Ishikawa (cell line): ENCODE measurements around the gene NBEAL2.

Source experiments
- CEBPB ChIP-seq: IDR thresholded peaks from 2 replicates; pipeline ENCODE4 v1.6.1; 2012
- CREB1 ChIP-seq: IDR thresholded peaks from 2 replicates; pipeline ENCODE4 v1.6.1; 2012; ENCODE audit warnings: low read depth
- EGR1 ChIP-seq: IDR thresholded peaks from 2 replicates; pipeline ENCODE4 v1.6.1; 2012
- EP300 ChIP-seq: IDR thresholded peaks from 2 replicates; pipeline ENCODE4 v1.6.1; 2012; ENCODE audit warnings: borderline replicate concordance
- FOXM1 ChIP-seq: IDR thresholded peaks from 2 replicates; pipeline ENCODE4 v1.6.1; 2012; ENCODE audit warnings: low read depth, borderline replicate concordance
- MAX ChIP-seq: IDR thresholded peaks from 2 replicates; pipeline ENCODE4 v1.6.1; 2012
- NFIC ChIP-seq: IDR thresholded peaks from 2 replicates; pipeline ENCODE4 v1.6.1; 2012
- RAD21 ChIP-seq: IDR thresholded peaks from 2 replicates; pipeline ENCODE4 v1.6.1; 2012; ENCODE audit warnings: low read depth
- REST ChIP-seq: IDR thresholded peaks from 2 replicates; pipeline ENCODE4 v1.6.1; 2012; ENCODE audit warnings: low read depth, mild to moderate bottlenecking
- TAF1 ChIP-seq: IDR thresholded peaks from 2 replicates; pipeline ENCODE4 v1.6.1; 2012; ENCODE audit warnings: low read depth, mild to moderate bottlenecking
- TCF12 ChIP-seq: IDR thresholded peaks from 2 replicates; pipeline ENCODE4 v1.6.1; 2012; ENCODE audit warnings: low read depth
- TEAD4 ChIP-seq: IDR thresholded peaks from 2 replicates; pipeline ENCODE4 v1.6.1; 2012
- USF1 ChIP-seq: IDR thresholded peaks from 2 replicates; pipeline ENCODE4 v1.6.1; 2012
- YY1 ChIP-seq: IDR thresholded peaks from 2 replicates; pipeline ENCODE4 v1.6.1; 2012; ENCODE audit warnings: low read depth
- ZBTB7A ChIP-seq: IDR thresholded peaks from 2 replicates; pipeline ENCODE4 v1.6.1; 2012; ENCODE audit warnings: low read depth

NBEAL2 gene

GRCh38 chr3:46978985-46979944 lies at the start of gene NBEAL2:
TSS of gene NBEAL2 (plus strand) at chr3:46979666. CDS start at chr3:46979862, 196 bp downstream.
- peak; percentile 42; the same call in 1 of the 2 replicates for TF ChIP-seq TAF1
- 0 out of 2 replicates have a peak, but pooled peaks have one; percentile 21 for TF ChIP-seq TEAD4
- no peak for TF ChIP-seq RAD21
- TF ChIP-seq TCF12 = peak; percentile 21; the same call in 1 of the 2 replicates
- peak; percentile 89; the same call in 1 of the 2 replicates for TF ChIP-seq ZBTB7A
- peak; percentile 40; the same call in 1 of the 2 replicates for TF ChIP-seq YY1
- no peak for TF ChIP-seq CREB1
- peak; percentile 30 for TF ChIP-seq MAX

GRCh38 chr3:46930166-46930944 lies 49.1 kb upstream of the NBEAL2 start:
- TF ChIP-seq EGR1 (no peak), CREB1 (no peak), NFIC (no peak), ZBTB7A (no peak), EP300 (no peak; the same call in 1 of the 2 replicates), MAX (peak; percentile 48)

GRCh38 chr3:46930945-46931403 lies 48.5 kb upstream of the NBEAL2 start:
- 0 out of 2 replicates have a peak, but pooled peaks have one; percentile 35 for TF ChIP-seq YY1
- peak; percentile 69 for TF ChIP-seq EP300
- no peak for TF ChIP-seq RAD21
- peak; percentile 91 for TF ChIP-seq TEAD4
- TF ChIP-seq TCF12 = peak; percentile 71
- TF ChIP-seq EGR1 = no peak
- TF ChIP-seq CREB1 = no peak
- peak; percentile 85 for TF ChIP-seq NFIC
- TF ChIP-seq USF1 = no peak
- TF ChIP-seq CEBPB = no peak; the same call in 1 of the 2 replicates
- TF ChIP-seq MAX = 0 out of 2 replicates have a peak, but pooled peaks have one; percentile 11
- TF ChIP-seq ZBTB7A = no peak
- TF ChIP-seq REST = no peak
- TF ChIP-seq FOXM1 = no peak
- TF ChIP-seq TAF1 = no peak

- TF ChIP-seq EP300 = no peak
Measured at GRCh38 chr3:46931631-46932331, 47.7 kb upstream of the NBEAL2 start.

- no peak for TF ChIP-seq EP300
- no peak for TF ChIP-seq EGR1
Measured at GRCh38 chr3:46932455-46933225, 46.8 kb upstream of the NBEAL2 start.

GRCh38 chr3:46933261-46933660 lies 46.2 kb upstream of the NBEAL2 start:
- TF ChIP-seq USF1 = no peak

GRCh38 chr3:46934072-46934471 lies 45.4 kb upstream of the NBEAL2 start:
- TF ChIP-seq TEAD4 = no peak
- peak; percentile 37; the same call in 1 of the 2 replicates for TF ChIP-seq NFIC
